HG03066 (cell line): Measurements from ENCODE around the gene TRIM32.
A peak's percentile ranks its signal among the peaks of the same experiment; 100 is the strongest.

ENCODE experiments used
- ATAC-seq: cut with Tn5 transposase; IDR thresholded peaks from one replicate; pipeline ENCODE4 v1.9.1; 2021; ENCODE audit warnings: low read depth; ENCODE audit not compliant: unreplicated experiment

Gene TRIM32

DNA sequence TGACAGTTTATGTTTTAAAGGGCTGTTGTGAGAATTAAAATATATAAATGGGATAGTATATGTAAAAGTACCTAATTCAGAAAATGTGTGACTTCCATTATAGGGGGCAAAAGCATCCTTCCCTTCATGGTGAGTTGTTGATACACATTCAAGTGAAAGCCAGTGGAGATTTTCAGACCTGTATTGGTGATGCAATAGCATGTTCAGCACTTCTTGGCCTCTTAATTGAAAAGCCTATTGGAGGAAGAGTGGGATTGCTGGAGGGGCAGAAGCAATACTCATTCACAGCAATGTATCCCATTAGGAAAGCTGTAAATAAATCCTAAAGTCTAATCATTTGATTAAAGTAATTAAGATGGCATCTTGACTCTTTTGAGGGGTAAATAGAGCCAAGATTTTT lies 17.4 kb downstream of the TRIM32 start:
- ATAC-seq, result no peak

- ATAC-seq, result no peak
Measured at GRCh38 chr9:116705531-116705930, 18.4 kb downstream of the TRIM32 start.

GRCh38 chr9:116706310-116707290 lies 19.5 kb downstream of the TRIM32 start:
- no peak for ATAC-seq

- ATAC-seq, result no peak
Measured at GRCh38 chr9:116712781-116713180, 25.7 kb downstream of the TRIM32 start.

DNA sequence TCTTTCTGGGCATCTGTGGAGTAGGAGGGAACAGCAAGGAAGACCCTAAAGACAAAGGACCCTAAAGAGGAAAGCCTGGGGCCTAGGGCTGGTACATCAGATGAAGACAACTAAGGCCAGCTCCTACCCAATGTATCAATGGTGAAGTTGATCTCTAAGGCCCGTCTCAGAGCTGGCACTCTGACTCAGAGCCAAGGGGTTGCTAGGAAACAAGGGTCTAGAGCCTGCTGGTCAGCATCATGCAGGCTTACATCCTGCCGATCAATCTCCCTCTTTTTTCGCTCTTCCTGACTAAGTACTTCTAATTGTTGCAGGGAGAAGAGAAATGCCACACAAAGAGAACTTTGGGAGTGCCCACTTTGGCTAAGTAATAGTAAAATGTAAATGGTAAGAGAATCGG lies 26.2 kb downstream of the TRIM32 start:
- ATAC-seq, result no peak

- no peak for ATAC-seq
Measured at GRCh38 chr9:116715751-116716150, 28.6 kb downstream of the TRIM32 start.

GRCh38 chr9:116716438-116716837 lies 29.3 kb downstream of the TRIM32 start:
- ATAC-seq, result no peak

DNA sequence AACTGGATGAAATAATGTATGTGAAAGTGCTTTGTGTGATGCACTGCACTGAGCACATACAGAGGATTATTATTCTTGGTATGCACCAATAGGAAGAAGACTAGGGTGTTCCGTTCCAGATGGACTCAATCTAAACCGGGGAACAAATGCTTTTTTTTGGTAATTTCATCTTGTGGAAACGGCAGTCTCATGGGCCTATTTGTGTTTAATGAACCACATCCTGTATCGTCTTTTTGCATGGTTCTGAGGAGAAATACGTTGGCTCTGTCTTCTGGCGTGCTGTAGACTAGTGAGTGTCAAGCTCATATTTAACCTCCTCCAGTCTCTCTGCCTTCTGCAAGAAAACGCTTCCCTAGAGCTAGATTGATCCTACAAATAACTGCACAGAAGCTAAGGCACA lies 30.0 kb downstream of the TRIM32 start:
- no peak for ATAC-seq

DNA sequence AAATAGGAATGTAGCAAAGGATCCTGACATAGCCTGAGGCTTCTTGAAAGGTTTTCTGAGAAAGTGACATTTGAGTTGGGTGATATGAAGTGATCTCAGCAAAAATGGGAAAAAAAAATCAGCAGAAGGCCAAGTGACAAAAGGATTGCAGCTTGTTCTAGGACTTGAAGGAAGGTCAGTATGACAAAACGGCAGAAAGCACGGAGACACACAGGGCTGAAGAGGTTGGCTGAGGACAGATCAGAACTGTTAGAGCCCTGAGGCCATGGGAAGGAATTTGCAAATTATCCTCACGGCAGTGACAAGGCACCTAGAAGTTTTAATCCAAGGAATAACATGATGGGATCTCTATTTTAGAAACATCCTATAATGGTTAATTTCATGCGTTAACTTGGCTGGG lies 31.0 kb downstream of the TRIM32 start:
- ATAC-seq, result no peak

DNA sequence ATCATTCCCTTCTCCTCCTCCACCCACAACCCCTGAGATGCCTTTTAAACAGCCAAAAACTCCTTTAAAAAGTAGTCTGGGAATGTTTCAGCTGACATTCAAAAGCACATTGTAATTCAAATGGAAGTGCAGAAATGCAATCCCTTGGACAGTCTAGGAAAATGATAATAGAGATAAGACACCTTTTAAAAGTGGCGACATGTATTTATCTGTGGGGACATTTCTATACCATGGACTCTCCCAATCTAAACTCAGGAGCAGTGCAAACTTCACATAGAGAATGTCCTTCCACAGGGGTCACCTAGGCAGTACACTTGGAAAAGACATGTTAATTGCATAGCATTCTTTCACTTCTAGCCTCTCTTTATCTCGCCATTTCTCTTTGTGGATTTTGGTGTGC lies 33.0 kb downstream of the TRIM32 start:
- no peak for ATAC-seq

- ATAC-seq, result no peak
Measured at GRCh38 chr9:116721411-116721810, 34.3 kb downstream of the TRIM32 start.

DNA sequence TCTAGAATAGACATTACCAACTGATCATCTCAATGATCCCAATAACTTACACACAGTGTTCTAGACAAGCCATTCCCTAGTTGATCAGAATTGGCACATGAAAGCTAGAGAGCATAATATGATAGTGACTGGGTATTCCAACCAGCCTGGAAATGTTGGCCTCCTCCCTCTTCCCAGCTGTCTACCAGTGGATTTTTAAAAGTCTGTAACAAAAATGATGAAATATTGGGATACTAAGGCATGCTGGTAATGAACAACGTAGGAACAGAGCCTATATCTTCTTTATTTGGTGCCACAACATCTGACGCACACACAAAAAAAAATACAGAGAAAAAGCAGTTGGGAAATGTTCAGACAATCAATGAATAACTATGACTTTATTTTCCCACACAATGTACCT lies 34.8 kb downstream of the TRIM32 start:
- ATAC-seq, result no peak

- no peak for ATAC-seq
Measured at GRCh38 chr9:116724123-116724522, 37.0 kb downstream of the TRIM32 start.

DNA sequence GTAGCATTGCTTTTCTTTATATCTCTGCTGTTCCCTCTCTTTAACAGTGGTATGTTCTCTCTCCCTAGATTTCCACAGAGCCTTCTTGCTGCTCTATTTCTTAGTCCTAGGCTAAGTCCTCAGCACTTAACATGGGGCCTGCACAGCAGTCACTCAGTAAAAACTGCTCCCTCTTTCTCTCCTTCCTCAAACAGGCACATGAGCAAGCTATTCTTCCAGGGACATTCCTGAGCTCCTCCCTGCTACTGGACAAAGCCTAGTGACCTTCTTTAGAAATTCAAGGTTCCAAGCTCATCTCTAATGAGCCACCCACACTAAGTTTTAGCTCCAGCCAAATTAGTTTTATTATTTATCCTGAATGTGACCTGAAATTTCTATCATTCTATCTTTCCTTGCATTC lies 39.5 kb downstream of the TRIM32 start:
- no peak for ATAC-seq

GRCh38 chr9:116733010-116733641 lies 46.0 kb downstream of the TRIM32 start:
- no peak for ATAC-seq

DNA sequence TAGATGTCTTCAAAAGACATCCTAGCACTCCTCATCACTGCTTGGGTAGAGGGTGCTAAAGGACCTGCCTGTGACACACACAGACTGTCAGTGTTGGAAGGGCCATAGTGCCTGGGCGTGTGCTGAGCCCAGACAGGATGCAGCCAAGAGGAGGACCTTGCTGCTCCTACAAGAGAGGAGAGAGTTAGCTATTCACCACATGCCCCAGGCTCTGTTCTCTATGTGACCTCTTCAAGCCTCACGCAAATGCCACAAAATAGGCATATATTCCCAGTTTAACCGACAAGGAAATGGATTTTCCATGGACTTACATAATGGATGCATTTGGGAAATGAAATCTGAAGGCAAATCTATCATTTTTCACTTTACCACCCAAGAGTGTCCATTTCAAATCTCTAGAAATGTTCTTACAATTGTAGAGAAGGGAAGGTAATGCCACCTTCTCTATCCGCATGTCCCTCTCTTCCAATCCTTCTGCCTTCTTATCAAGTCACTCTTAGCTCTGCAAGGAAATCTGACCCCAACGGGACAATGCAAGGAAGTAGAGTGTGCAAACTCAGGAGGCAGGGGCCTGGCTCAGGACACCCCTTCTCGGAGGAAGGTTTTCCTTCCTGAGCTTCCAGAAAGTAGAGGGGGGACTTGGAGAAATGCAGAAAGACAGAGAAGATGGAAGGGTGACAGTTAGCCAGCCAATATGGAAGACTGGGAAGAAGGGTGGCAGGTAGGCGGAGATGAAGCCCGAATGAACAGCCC lies 49.5 kb downstream of the TRIM32 start:
- no peak for ATAC-seq

- ATAC-seq, result peak; percentile 62
Measured at GRCh38 chr9:116737152-116737546, 50.0 kb downstream of the TRIM32 start.

GRCh38 chr9:116741086-116741740 lies 54.1 kb downstream of the TRIM32 start:
- no peak for ATAC-seq

DNA sequence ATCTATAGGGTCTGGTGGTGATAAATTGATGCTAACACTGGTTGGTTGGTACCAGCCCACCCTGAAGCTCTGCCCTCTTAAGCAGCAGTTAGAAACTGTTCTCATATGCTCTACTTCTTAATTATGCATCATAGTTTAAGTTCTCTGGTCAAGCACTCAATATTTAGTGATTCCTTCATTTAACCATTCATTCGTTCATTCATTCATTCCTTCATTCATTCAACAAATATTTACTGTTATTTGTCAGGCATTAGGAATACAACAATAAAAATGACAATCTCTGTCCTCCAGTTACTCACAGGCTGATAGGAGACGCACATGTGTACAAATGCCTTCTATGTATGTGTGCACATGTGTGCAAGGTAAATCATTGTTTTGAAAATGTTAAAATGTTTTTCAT lies 54.6 kb downstream of the TRIM32 start:
- no peak for ATAC-seq

DNA sequence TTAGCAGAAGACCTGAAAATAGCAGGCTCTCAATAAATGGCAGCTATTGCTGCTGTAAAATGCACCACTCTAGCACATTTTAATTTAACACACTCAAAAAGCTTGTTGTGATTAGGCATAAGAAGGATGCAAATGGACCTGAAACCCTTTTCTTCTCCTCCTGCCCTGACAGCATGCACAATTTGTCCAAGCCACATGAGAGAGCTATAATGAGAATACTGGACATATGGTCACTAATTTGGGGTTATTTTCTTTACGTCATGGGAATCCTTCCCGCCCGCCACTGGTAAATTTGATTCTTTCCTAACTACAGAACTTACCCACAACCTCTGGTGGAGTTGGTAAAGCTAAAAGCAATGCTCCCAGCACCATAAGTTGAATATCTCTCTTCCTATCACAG lies 62.1 kb downstream of the TRIM32 start:
- ATAC-seq, result no peak

- ATAC-seq, result no peak
Measured at GRCh38 chr9:116749772-116750171, 62.7 kb downstream of the TRIM32 start.
